Right lobe of liver (tissue), 4 donors: Measurements from ENCODE around the gene SLC27A2.

Experiments
- CTCF ChIP-seq, 4 donors: fragments of 200-600 bp in 3 of 4; fragments of 450-650 bp in 1 of 4; IDR thresholded peaks; one replicate each; pipeline versions ENCODE4 v1.5.1 to v1.8.0; 2016 to 2022; ENCODE audit warnings: antibody characterized with exemption in 4 of 4, mild to moderate bottlenecking in 2 of 4
- POLR2A ChIP-seq: fragments of 450-650 bp; IDR thresholded peaks from one replicate; pipeline ENCODE4 v1.6.1; 2017; ENCODE audit warnings: antibody characterized with exemption, mild to moderate bottlenecking
- donor health status: DM: no; HTN: no; CAD: no.
- donor health status: DM: no; HTN: no; CAD: no.
- donor health status: DM: no; HTN: yes; CAD: no.

- no peak for TF ChIP-seq CTCF (IDR thresholded peaks at IDR 0.05)
- TF ChIP-seq POLR2A, result no peak
Observed at GRCh38 chr15:50192164-50192563, 10.2 kb downstream of the SLC27A2 start.
